GM18508 (cell line): ENCODE data around the gene APOA5.
"Not testable (repeated sequence)": the region's sequence is repeated elsewhere in the genome, so short reads cannot be mapped to it uniquely, and the experiment has no call there.

Experiments
- ATAC-seq: cut with Tn5 transposase; IDR thresholded peaks from one replicate; pipeline ENCODE4 v1.9.1; 2021; ENCODE audit warnings: moderate number of reproducible peaks; ENCODE audit not compliant: insufficient read depth, unreplicated experiment

APOA5 gene

DNA sequence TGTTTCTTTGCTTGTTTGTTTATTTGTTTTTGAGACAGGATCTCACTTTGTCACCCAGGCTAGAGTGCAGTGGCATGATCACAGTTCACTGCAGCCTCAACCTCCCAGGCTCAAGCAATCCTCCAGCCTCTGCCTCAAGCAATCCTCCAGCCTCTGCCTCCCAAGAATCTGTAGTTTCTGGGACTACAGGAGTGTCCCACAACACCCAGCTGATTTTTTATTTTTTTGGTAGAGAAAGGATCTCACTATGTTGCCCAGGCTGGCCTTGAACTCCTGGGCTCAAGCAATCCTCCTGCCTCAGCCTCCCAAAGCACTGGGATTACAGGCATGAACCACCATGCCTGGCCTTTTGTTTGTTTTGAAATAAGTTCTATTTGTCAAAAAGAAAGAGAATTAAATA, 10.0 kb upstream of the APOA5 start:
- ATAC-seq, result not testable (repeated sequence)

DNA sequence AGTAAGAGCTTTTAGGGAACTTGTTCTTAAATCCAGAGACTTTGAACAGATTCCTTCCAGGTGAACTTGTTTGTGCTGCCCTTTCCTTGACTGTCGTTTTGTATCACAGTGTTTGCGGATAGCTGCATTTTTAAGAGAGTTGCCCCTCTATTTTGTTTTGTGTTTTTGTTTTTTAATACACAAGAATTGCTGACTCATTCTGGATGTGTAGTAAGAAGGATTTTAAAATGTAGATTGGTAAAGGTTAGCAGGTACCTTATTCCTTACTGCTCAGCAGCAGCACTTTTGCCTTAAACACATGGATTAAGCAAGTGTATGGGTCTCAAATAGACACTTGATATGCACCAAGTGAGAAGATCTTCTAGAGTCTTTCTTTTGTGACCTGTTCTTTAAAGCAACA, 8.9 kb upstream of the APOA5 start:
- ATAC-seq, result no peak

DNA sequence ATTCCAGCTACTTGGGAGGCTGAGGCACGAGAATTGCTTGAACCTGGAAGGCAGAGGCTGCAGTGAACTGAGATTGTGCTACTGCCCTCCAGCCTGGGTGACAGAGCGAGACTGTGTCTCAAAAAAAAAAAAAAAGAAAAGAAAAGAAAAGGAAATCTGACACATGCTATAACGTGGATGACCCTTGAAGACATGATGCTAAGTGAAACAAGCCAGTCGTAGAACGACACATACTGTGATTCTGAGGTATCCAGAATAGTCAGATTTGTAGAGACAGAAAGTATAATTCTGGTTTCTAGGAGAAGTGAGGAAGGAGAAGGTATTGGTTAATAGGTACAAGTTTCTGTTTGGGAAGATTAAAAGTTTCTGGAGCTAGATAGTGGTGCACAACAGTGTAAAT, 6.7 kb upstream of the APOA5 start:
- ATAC-seq, result no peak

DNA sequence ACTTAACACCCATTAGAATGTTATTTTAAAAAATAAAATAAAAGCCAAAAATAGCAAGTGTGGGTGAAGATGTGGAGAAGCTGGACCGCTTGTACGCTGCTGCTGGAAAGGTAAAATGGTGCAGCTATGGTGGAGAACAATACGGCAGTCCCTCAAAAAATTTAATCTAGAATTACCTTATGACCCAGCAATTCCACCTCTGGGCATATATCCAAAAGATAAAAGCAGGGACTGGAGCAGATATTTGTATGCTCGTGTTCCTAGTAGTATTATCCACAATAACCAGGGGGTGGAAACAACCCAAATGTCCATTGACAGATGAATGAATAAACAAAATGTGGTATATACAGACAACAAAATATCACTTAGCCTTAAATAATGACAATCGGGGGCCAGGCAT, 6.1 kb upstream of the APOA5 start:
- ATAC-seq, result no peak

DNA sequence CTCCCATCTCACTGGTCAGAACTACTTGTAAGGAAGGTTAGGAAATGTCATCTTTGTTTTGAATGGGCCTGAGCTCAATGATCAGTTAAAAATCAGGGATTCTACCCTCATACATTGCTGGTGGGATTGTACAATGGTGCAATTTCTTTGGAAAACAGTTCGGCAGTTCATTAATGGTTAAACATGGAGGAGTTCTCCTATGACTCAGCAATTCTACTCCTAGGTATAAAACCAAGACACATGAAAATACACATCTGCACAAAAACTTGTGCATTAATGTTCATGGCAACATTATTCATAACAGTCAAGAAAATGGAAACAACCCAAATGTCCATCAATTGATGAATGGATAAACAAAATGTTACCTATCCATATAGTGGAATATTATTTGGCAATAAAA, 4.9 kb upstream of the APOA5 start:
- ATAC-seq, result no peak

DNA sequence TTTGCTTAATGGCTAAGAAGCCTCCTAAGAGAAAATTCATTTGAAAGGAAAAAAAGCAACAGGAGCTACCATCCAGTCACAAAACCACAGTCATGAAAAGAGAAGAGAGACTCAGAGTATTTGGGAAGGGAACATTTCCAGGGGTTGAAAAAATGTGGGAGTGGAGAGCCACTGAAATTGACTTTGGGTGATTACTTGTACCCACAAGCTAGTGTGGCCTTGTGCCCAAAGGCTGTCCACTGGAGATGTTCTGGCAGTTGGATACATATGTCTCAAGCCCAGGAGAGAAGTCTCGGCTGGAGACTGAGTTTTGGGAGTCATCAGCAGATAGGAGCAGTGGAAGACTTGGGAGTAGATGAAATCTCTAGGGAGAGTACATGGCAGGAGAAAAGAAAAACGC, 3.2 kb upstream of the APOA5 start:
- ATAC-seq, result no peak

DNA sequence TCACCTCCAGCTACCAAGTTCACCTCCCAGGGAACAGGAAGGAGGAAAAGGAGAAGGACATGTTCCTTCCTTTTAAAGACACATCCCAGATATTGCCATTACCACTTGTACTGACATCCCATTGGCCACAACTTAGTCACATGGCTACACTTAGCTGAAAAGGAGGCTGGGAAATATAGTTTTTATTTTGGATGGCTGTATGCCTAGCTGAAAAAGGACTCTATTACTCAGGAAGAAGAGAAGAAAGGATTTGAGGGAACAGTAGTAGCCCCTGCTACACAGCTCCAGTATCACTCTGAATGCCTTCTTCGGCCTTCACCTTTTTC, 2.1 kb upstream of the APOA5 start:
- no peak for ATAC-seq

DNA sequence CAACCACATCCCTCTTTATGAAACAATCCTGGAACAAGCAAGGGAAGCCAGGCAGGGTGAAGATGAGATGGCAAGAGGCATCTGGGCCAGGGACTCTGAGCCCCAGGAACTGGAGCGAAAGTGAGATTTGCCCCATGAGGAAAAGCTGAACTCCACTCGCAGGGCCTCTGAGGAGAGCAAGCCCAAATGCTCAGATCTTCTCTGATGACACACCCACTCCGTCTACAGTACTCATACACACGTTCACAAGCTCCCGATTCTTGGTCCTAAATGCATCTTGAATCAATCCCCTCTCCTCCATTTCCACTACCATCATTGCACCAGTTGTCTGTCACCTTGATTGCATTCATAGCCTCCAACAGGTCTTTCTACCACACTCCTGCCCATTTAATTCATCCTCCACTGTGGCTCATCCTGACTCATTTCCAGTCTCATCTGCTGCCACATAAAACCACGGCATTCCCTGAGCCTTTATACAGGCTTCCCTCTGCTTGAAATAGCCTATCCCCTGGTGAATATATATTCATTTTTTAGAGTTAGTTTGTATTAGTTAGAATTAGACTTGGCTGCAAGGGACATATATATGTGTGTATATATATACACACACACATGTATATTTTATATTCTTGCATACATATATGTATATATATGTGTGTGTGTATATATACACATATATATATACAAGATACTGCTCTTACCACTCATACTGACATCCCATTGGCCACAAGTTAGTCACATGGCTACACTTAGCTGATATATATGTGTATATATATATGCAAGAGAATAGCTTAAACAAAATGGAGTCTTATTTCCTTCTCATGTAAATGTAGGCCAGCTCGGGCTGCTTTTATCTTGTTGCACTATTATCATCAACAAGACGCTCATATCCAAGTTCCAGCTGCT, 1.4 kb upstream of the APOA5 start:
- no peak for ATAC-seq

DNA sequence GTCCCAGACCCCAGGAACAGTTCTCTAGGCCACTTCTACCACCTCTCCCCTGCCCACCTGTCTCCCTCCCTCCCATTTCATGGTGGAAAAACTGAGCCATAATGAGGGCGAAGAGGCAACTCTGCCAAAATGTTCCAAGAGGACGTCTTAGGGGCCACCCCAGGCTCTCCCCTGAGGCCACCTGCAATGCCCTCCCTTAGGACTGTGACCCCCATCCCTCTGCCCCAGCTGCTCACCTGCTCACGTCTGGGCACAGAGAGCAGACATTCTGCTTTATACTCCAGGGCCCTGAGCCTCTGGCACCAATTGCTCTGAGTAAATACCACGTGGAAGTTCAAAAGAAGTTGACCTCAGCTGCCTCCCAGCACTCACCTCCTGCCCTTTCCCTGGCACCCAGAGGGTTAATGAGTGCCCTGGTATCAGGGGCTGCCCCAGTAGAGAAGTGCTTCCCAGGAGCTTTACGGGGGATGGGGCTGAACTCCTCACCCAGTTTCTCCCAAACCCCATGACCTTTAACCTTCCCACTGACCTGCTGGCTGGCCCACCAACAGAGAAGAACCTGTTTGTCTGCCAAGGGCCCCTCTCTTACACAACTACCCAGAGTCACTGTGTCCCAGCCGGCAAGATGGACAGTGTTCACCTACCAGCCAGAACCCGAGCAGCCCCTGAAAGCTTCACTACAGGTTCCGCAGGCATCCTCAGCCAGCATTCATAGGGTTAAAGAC, 627 bp upstream of the APOA5 start:
- no peak for ATAC-seq

DNA sequence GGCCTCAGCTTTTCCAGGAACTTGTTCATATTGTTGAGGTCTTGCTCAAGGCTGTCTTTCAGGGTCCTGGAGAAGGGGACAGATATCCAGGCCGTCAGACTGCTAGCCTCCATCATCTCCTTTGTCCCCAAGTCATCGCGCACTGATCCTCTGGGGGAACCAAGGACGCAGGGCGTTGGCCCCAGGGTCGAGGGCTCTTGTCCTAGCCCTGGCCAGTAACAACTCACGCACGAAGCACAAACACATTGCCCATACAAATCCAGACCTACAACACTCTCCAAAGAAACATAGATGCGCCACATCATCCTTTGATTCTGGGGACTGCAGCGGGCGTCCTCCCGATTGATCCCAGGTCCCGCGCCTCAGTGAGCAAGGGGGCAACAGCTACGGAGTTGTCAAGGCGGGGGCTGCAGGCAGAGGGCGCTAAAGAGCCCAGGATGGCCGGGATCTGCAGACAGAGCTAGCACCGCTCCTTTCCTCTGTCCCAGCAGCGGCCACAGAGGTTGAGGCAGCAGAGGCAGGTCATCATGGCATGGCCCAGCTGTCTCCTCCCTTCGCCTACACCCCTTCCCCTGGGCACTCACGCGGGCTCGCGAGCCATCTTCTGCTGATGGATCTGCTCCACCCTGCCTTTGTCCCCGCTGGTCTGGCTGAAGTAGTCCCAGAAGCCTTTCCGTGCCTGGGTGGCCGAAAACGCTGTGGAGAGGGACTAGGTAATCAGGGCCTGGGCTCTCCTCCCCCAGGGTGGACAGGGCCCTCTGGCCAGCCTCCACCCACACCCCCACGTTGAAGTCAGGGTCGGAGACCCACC, 472 bp downstream of the APOA5 start:
- ATAC-seq, result no peak

DNA sequence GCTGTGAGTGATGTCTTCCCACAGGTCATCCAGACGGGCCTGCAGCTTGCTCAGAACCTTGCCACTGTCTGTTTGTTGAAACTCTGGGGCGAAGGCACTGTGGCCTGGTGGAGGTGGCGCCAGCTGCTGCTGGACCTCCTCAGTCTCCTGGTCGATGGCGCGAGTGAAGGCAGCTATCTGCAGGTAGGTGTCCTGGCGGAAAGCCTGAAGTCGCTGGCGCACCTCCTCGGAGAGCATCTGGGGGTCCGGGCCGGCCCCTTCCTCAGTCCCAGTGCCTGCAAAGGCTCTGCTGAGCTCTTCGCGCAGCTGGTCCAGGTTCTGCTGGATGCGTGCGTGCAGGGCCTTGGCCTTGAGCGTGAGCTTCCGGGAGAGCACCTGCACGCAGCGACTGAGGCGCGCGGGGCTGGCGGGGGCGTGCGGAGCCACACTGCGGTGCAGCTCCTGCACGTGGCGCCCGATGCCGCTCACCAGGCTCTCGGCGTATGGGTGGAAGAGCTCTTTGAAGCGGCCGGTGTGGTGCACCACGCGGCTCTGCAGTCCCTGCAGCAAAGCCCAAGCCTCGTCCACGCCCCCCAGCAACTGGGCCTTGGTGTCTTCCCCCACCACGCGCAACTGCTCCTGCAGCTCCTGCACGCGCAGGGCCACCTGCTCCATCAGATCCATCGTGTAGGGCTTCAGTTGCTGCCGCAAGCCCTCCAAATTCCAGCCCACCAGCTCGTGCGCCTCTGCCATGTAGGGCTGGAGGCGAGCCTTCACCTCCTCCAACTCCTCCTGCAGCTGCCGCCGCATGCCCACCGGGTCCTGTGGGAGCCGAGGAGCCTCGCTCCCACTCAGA, 1.3 kb downstream of the APOA5 start:
- ATAC-seq, result no peak

DNA sequence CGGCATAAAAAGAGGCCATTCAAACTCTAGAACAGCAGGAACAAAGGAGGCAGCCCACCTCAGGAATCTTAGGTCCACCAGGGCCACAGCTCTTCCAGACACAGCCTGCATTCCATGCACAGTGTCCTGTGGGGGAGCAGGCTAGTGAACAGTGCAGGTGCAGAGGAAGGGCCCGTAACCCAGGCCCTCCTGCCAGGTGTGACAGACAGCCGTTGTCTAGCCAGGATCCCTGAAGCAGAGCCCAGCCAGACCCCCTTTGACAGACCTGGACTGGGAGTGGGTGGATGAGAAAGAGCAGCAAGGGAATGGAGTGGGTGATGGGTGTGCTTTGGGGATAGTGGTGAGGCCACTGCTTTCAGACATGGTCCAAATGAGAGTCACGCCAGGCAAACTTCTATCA, 2.7 kb downstream of the APOA5 start:
- ATAC-seq, result no peak

DNA sequence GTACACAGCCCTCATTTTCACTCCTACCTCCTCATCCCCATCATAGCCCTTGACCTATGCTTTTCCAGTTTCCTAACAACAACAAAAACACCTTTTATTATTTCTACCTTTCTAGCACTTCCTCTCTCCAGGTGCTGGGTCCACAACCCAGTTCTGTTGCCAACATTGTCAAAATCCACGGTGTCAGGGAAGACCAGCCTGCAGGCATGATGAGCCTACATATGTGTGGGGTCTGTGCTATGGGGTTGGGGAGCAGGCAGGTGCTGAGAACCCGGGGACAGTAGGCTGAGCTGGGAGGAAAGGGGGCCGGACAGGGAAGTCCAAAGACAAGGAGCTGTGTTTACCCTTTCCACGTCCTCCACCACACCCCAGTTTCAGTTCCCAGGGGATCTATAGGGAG, 3.1 kb downstream of the APOA5 start:
- ATAC-seq, result no peak

DNA sequence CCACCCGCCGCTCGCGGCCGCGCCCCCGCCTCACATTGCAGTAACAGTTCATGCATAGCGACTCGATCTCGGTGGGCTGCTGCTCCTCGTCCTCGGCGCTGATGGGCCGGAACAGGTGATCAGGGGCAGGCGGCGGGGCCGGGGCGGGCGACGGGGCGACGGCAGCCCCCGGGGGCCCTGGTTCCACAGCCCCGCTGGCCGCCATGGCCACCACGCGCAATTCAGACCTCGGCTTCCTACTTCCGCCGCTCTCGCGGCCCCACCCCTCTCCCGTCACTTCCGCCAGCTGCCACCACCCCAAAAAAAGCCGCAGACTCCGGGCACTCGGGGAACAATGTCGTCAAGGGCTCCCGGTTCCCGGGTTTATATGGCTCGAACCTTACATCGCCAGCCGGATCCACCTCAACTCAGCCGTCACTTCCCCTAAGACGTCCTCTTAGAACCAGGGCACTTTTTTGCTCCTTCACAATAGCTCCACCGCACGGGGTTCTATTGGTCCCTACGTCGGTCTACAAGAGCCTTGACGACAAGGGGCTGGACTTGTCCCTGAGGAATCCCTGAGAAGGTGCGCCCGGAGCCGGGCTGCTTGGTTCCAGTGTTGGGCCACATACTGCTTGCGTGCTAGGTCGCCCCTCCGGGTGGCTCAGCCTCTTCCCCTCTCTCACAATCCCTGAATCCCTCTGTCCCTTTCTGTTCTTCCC, 3.7 kb downstream of the APOA5 start, which contains the start of gene ZPR1:
Gene ZPR1, minus strand, starts transcription at position 238 of the 701 bp plus-strand sequence. Its CDS starts 33 bp downstream, at position 205.
- no peak for ATAC-seq

DNA sequence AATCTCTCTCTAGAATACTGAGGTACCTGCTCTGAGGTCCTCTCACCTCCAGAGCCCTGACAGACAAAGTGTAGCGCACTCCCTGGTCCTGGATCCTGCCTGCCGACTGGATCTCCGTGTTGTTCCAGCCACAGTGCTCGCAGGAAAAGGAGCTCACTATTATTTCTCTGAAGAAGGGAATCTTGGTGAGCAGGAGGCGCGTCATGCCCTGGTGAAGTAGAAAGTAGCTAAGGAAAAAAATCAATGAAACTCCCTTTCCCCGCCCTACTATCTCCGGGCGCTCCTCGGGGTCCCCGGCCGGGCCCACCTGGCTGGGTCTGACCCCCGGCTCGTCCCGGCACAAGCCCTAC, 4.3 kb downstream of the APOA5 start:
- no peak for ATAC-seq

DNA sequence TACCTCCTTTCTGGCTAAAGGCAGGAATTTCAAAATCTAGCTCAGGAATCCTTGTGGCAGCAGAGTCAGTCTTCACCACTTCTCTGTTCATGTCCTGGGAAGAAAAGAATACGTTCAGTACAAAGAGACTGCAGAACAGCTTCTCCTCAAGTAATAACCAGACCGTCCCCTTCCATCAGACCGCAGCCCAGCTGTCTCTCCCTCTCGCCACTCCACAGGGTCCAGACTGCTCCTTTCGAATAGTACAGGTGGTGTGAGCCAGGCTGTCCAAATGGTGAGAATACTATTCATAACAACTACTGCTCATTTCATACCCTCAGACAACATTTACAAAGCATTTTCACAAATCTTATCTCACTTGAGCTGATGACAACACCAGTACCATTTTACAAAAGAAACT, 4.7 kb downstream of the APOA5 start:
- no peak for ATAC-seq

DNA sequence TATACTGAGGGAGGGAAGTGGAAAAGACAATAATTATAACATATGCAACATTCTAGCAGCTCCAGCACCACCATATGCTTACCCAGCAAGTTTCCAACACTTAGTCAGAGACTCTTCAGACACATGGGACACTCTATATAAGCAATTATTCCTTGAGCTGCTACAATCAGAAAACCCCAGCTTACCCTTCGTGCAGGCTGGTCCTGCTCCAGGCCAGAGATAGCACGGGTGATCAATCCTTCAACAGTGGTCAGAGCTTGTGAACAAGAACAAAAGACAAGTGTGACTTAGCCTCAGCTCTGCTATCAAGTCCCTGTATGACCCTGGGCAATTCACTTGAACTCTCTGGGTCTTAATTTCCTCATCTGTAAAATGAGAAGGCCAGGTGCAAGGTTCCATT, 5.4 kb downstream of the APOA5 start:
- ATAC-seq, result no peak

DNA sequence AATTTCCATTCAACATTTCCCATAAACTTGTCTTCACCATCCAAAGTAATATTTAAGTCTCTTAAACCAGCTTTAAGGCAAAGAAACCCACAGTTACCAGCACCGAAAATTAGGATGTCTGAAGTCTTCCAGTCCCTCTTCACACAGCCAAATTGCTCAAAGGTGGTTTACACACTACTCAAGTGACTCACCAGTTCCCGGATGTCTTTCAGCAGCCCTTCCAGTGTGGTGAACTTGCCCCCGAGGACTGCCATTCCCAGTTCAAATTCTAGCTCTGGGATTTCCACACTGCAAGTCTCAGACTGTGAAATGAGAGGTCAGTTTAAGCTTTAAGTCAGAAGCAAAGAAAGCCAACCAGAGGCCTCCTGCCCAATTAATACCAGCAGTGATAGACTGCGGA, 9.0 kb downstream of the APOA5 start:
- no peak for ATAC-seq

DNA sequence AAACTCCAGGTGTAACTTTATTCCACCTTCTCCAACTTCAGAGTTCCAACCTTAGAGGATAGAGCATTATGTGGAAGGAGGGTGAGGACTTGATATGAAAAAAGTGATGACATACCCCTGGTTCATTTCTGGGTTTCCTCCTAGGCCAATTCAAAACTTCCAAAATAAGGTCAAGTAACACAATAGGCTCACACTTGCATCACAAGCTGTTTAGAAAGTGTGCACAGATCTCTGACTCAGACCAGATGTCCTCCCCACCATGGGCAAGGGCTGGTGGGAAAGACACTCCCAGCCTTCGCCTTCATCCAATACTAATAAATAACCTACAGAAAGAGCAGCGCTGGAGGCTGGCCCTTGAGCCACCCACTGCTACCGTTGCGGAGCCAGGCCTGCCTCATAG, 13.1 kb downstream of the APOA5 start:
- ATAC-seq, result no peak

DNA sequence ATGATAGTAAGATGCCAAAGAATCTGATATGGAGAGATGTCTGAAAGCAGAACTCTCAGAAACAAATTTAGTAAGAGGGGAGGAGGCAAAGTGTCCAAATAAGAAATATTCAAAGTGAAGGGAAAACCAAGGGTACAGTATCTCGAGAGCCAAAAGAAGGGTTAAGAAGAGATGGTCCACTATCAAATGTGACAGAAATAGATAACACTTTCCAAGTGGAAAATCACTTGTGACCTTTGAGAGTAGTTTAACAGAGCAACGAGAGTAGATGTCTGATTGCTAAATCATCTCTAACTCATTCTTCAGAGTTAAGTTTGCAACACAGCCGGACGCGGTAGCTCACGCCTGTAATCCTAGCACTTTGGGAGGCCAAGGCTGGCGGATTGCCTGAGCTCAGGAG, 14.6 kb downstream of the APOA5 start:
- ATAC-seq, result no peak
